C4-2B (cell line): ENCODE data around the gene VPS8.

Experiments
- H3K27ac ChIP-seq: fragments of 450-650 bp; 2 replicates; pipeline ENCODE4 v1.5.1; 2017
- CTCF ChIP-seq: fragments of 450-650 bp; conservative IDR thresholded peaks from 2 replicates; pipeline ENCODE4 v1.5.1; 2017; ENCODE audit warnings: mild to moderate bottlenecking
- ZFX ChIP-seq: fragments of 450-650 bp; IDR thresholded peaks from 2 replicates; pipeline ENCODE4 v1.6.1; 2017

Gene VPS8

GRCh38 chr3:184823990-184824389 lies 12.0 kb downstream of the VPS8 start:
- TF ChIP-seq CTCF (no peak), ZFX (no peak)
- H3K27ac ChIP-seq, result no peak overlapping the region

- H3K27ac ChIP-seq, result no peak overlapping the region
- no peak for TF ChIP-seq CTCF
- TF ChIP-seq ZFX, result no peak
Observed at GRCh38 chr3:184825121-184825820, 13.3 kb downstream of the VPS8 start.

- no peak for TF ChIP-seq ZFX
- TF ChIP-seq CTCF, result no peak
- H3K27ac ChIP-seq, result no peak overlapping the region
Observed at GRCh38 chr3:184827572-184827971, 15.6 kb downstream of the VPS8 start.

- TF ChIP-seq ZFX, result no peak
- peak; percentile 11; the same call in 1 of the 2 replicates for TF ChIP-seq CTCF
- H3K27ac ChIP-seq, result no peak overlapping the region
Observed at GRCh38 chr3:184832044-184832443, 20.1 kb downstream of the VPS8 start.

GRCh38 chr3:184832903-184833302 lies 20.9 kb downstream of the VPS8 start:
- TF ChIP-seq CTCF (no peak), ZFX (no peak)
- no peak overlapping the region for H3K27ac ChIP-seq

GRCh38 chr3:184836090-184836822 lies 24.3 kb downstream of the VPS8 start:
- no peak overlapping the region for H3K27ac ChIP-seq
- TF ChIP-seq ZFX (no peak), CTCF (no peak)

GRCh38 chr3:184842433-184842832 lies 30.5 kb downstream of the VPS8 start:
- TF ChIP-seq ZFX (no peak), CTCF (no peak)
- no peak overlapping the region for H3K27ac ChIP-seq
